Esophagus muscularis mucosa (tissue), 4 donors: ENCODE measurements around the gene HAUS5. TPM values are rescaled to one million over a fixed set of nuclear protein-coding genes. Genes with fewer than 3 reads are reported as not detected.
A peak's percentile ranks its signal among the peaks of the same experiment; 100 is the strongest.
"Not testable (repeated sequence)": the region's sequence is repeated elsewhere in the genome, so short reads cannot be mapped to it uniquely, and the experiment has no call there.

ENCODE experiments used
- DNase-seq: peaks from one replicate; pipeline ENCODE4 v3.0.0-alpha.2; 2017; ENCODE audit errors: extremely low spot score
- H3K27ac ChIP-seq, 4 donors: fragments of 200-600 bp; sonication (generic); replicated peaks in 1 of 4; 1 replicate in 3 of 4; 2 replicates in 1 of 4; pipeline ENCODE4 v1.5.1; 2016 to 2019; ENCODE audit warnings: mild to moderate bottlenecking in 1 of 4
- H3K27me3 ChIP-seq, 4 donors: fragments of 200-600 bp; sonication (generic); one replicate each; pipeline versions ENCODE4 v1.5.1 to v1.6.0; 2016 to 2019
- H3K36me3 ChIP-seq, 4 donors: fragments of 200-600 bp; sonication (generic); one replicate each; pipeline ENCODE4 v1.5.1; 2016 to 2019
- H3K4me1 ChIP-seq, 4 donors: fragments of 200-600 bp; sonication (generic); one replicate each; pipeline ENCODE4 v1.5.1; 2016 to 2019
- H3K4me3 ChIP-seq, 4 donors: fragments of 200-600 bp; sonication (generic); 1 replicate in 2 of 4; 2 replicates in 2 of 4; pipeline ENCODE4 v1.5.1; 2016 to 2019; ENCODE audit warnings: mild to moderate bottlenecking in 4 of 4, moderate library complexity in 1 of 4
- H3K9me3 ChIP-seq, 4 donors: fragments of 200-600 bp; sonication (generic); 1 replicate in 3 of 4; 2 replicates in 1 of 4; pipeline ENCODE4 v1.5.1; 2016 to 2019
- CTCF ChIP-seq, 3 experiments: fragments of 200-600 bp in 2 of 3; fragments of 450-650 bp in 1 of 3; sonication (generic) in 2 of 3; IDR thresholded peaks; one replicate each; pipeline ENCODE4 v1.5.1; 2017 to 2019; ENCODE audit warnings: antibody characterized with exemption in 3 of 3, mild to moderate bottlenecking in 2 of 3, moderate library complexity in 1 of 3
- EP300 ChIP-seq: sonication (generic); formaldehyde crosslinking; IDR thresholded peaks from one replicate; pipeline ENCODE4 v1.6.1; 2017; ENCODE audit warnings: antibody characterized with exemption
- POLR2A ChIP-seq: fragments of 450-650 bp; IDR thresholded peaks from one replicate; pipeline ENCODE4 v1.6.1; 2017; ENCODE audit warnings: antibody characterized with exemption, moderate library complexity, mild to moderate bottlenecking, low read depth
- POLR2AphosphoS5 ChIP-seq, 2 donors: sonication (generic); formaldehyde crosslinking; IDR thresholded peaks; one replicate each; pipeline ENCODE4 v1.6.1; 2017; ENCODE audit warnings: antibody characterized with exemption in 2 of 2
- WGBS: methylation state at CpG from one replicate; pipeline ENCODE4 v1.1.5; 2018; 5-methylcytosine and 5-hydroxymethylcytosine counted together
- intact Hi-C: fragments of 100-400 bp; cut with DNase I; formaldehyde crosslinking; loops from one replicate; pipeline ENCODE4 v1.15.1; 2023
- total RNA-seq, 4 donors: library from RNA; depleted of rRNA; stranded (reverse); fragments of >200 nt; gene quantifications; one replicate each; pipeline versions ENCODE4 v1.1.0 to v1.2.1, GENCODE V29; 2016

HAUS5 gene
- total RNA-seq, 4 donors from 2014 or later = 3.7 to 4.7 (median 4.3) TPM

GRCh38 chr19:35650581-35650980 is 38.0 kb downstream of the HAUS5 start:
- Histone ChIP-seq H3K4me1 (peaks cover 21 to 38% (median 32%) of the 10 kb centered on the region in 4 donors), H3K27me3 (no peaks in the 10 kb centered on the region), H3K9me3 (no peaks in the 10 kb centered on the region), H3K27ac (no peak overlapping the region), H3K4me3 (no peak overlapping the region), H3K36me3 (peaks cover 39 to 58% (median 50%) of the 10 kb centered on the region in 4 donors)
- WGBS = 75% methylated on average over 9 of the region's 9 CpGs
- intact Hi-C loops = no loop called here
- TF ChIP-seq CTCF (IDR thresholded peaks at IDR 0.05) (no peak), POLR2AphosphoS5 (IDR thresholded peaks at IDR 0.05) (no peak), POLR2A (no peak), EP300 (no peak)
- DNase-seq = no peak

GRCh38 chr19:35654828-35655227 is 42.3 kb downstream of the HAUS5 start:
- peaks cover 66 to 99% (median 92%) of the 10 kb centered on the region in 4 donors for H3K36me3 ChIP-seq
- DNase-seq, H3K27me3 ChIP-seq, intact Hi-C loops, H3K9me3 ChIP-seq, H3K4me3 ChIP-seq, H3K27ac ChIP-seq: not testable (repeated sequence)
- WGBS = 98% methylated on average over 6 of the region's 6 CpGs
- H3K4me1 ChIP-seq = peaks cover 10 to 18% (median 13%) of the 10 kb centered on the region in 4 donors

GRCh38 chr19:35655600-35655999 is 43.1 kb downstream of the HAUS5 start:
- no peaks in the 10 kb centered on the region for H3K9me3 ChIP-seq
- no peak for TF ChIP-seq POLR2AphosphoS5 (IDR thresholded peaks at IDR 0.05)
- TF ChIP-seq EP300 = no peak
- TF ChIP-seq POLR2A = no peak
- no peak for TF ChIP-seq CTCF (IDR thresholded peaks at IDR 0.05)
- H3K36me3 ChIP-seq = peaks cover 66 to 100% (median 96%) of the 10 kb centered on the region in 4 donors
- no peak overlapping the region for H3K27ac ChIP-seq
- H3K4me3 ChIP-seq = no peak overlapping the region
- H3K27me3 ChIP-seq = no peaks in the 10 kb centered on the region
- DNase-seq = no peak
- H3K4me1 ChIP-seq = peaks cover 2 to 10% (median 6%) of the 10 kb centered on the region in 4 donors
- intact Hi-C loops = no loop called here
- 83% methylated on average over 4 of the region's 4 CpGs for WGBS

GRCh38 chr19:35656700-35657099 is 44.2 kb downstream of the HAUS5 start:
- intact Hi-C loops = no loop called here
- Histone ChIP-seq H3K4me3 (no peak overlapping the region), H3K36me3 (peaks cover 68 to 100% (median 99%) of the 10 kb centered on the region in 4 donors), H3K4me1 (no peaks in the 10 kb centered on the region), H3K27ac (no peak overlapping the region), H3K27me3 (no peaks in the 10 kb centered on the region), H3K9me3 (no peaks in the 10 kb centered on the region)
- TF ChIP-seq POLR2AphosphoS5 (IDR thresholded peaks at IDR 0.05) = no peak
- TF ChIP-seq EP300 = no peak
- no peak for TF ChIP-seq CTCF (IDR thresholded peaks at IDR 0.05)
- TF ChIP-seq POLR2A = no peak
- no peak for DNase-seq
- WGBS = 94% methylated on average over 6 of the region's 6 CpGs

- TF ChIP-seq EP300 = no peak
- TF ChIP-seq CTCF (IDR thresholded peaks at IDR 0.05) = peak in 1 of 3 experiments; percentile 11
- no peak for DNase-seq
- H3K36me3 ChIP-seq = peaks cover 65 to 100% (median 92%) of the 10 kb centered on the region in 4 donors
- H3K27ac ChIP-seq = no peak overlapping the region
- H3K9me3 ChIP-seq = no peaks in the 10 kb centered on the region
- no peaks in the 10 kb centered on the region for H3K4me1 ChIP-seq
- intact Hi-C loops = no loop called here
- 90% methylated on average over 15 of the region's 15 CpGs for WGBS
- H3K4me3 ChIP-seq = no peak overlapping the region
- H3K27me3 ChIP-seq = no peaks in the 10 kb centered on the region
Measured at GRCh38 chr19:35657904-35658700, 45.6 kb downstream of the HAUS5 start.
